ENCODE measurements around the gene GP1BB.

GRCh38 chr22:19761725-19762567 is 38.6 kb downstream of the GP1BB start:
- TF ChIP-seq EZH2 (optimal IDR thresholded peaks at IDR 0.05; ENCODE audit: low read depth, low read length), result no peak
- no peak for TF ChIP-seq CTCF (IDR thresholded peaks at IDR 0.05; ENCODE audit: low read length)
